HUDEP-2 (cell line): ENCODE measurements around the gene LRRC37A3.
"Not testable (repeated sequence)": the region's sequence is repeated elsewhere in the genome, so short reads cannot be mapped to it uniquely, and the experiment has no call there.

Source experiments
- DNase-seq, 76 experiments: peaks; one replicate each; lab custom pipeline; 2025; ENCODE audit not compliant: unreplicated experiment in 76 of 76; lab: John Stamatoyannopoulos, UW

LRRC37A3 gene

DNA sequence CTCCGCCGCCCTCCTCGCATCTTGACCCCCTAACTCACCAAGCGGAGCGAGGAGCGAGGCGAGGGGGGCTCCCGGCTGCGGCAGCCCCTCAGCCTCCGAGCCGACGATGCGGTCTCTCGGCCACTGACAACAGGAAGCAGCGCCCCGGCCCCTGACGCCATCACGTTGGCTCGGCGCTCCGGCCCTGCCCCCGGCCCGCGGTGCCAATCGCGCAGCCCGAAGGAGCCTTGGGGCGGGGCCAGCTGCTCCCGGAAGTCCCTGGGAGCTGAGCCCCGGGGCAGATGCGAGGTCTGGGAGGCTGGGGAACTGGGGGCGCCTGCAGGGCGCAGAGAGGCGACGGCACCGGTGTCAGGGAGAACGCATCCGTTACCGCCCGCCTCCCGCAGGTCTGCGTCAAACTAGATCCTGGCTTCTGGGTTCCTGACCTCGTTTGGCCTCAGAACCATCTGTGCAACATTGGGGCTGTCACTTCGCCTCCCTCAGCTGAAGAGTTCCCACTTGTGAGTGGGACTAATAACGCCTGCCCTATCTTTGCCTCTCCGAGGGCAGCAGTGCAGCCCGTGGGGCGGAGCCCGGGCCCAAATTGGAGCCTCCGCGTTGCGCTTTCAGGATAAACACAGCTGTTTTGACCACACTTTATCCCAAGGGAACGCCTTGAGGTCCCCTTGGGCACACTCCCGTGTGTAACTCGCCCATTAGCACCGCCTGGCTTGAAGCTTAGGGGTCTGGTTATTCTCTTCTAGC, 82.1 kb downstream of the LRRC37A3 start:
- peak in 71 of 76 experiments; percentile 19 to 85 (median 64) for DNase-seq

- DNase-seq: peak in 1 of 76 experiments; percentile 4
Measured at GRCh38 chr17:64836623-64837017, 82.7 kb downstream of the LRRC37A3 start.

- not testable (repeated sequence) for DNase-seq
Measured at GRCh38 chr17:64834060-64834459, 85.2 kb downstream of the LRRC37A3 start.

DNA sequence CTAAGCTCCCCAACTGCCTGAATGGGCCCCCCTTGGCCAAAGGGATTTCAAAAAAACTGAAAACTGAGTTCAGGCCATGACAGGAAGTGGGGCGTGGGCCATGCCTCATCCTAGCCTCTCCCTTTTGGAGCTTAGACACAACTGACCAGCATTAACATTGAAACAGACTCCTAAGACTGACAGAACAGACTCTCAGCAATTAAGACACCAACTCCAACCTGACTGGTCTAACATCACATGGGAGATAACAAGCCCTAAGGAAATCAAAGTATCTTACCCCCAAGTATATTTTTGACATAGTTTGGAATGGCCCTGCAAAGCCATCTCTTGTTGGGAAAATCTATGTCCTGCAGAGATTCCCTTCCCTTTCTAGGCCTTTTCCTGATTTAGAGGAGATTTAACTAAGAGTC, 88.6 kb downstream of the LRRC37A3 start:
- DNase-seq: not testable (repeated sequence)

GRCh38 chr17:64829824-64830630, 89.3 kb downstream of the LRRC37A3 start:
- not testable (repeated sequence) for DNase-seq

DNA sequence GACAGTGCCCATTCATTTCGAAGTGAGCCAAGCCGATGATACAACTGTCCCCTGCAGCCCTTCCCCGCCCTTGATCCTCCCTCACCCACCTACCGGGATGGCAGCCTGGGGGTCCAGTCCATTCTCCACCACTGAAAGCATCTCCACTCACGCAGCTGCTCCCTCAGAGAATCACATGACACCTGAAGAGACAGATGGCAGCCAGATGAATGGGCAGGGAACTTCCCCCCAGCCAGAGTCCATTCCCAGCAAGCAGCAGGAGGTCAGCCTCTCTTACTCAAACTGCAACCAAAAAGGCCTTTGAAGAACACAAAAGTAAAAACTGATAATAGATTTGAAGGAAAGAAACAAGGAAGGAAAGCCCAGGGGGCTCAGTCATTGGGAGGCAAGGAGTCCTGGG, 90.2 kb downstream of the LRRC37A3 start:
- not testable (repeated sequence) for DNase-seq

GRCh38 chr17:64818904-64819303, 100.4 kb downstream of the LRRC37A3 start:
- not testable (repeated sequence) for DNase-seq

GRCh38 chr17:64815833-64816198, 103.5 kb downstream of the LRRC37A3 start:
- not testable (repeated sequence) for DNase-seq

- DNase-seq: not testable (repeated sequence)
Measured at GRCh38 chr17:64814993-64815832, 104.1 kb downstream of the LRRC37A3 start.

GRCh38 chr17:64808178-64808977, 110.9 kb downstream of the LRRC37A3 start:
- DNase-seq: peak in 9 of 76 experiments; percentile 3 to 21 (median 6)
